Cardiac fibroblast (primary cell): ENCODE data around the gene AKAP8.

Experiments
- DNase-seq, 2 donors: peaks; one replicate each; pipeline versions ENCODE4 v3.0.0 to v3.0.0-alpha.2; 2010; ENCODE audit warnings: low read depth in 2 of 2
- H3K4me3 ChIP-seq, 2 donors: replicated peaks in 1 of 2; 1 replicate in 1 of 2; 2 replicates in 1 of 2; pipeline ENCODE4 v1.5.1; 2011; ENCODE audit warnings: low read depth in 2 of 2, low read length in 2 of 2, mild to moderate bottlenecking in 2 of 2, moderate library complexity in 1 of 2
- CTCF ChIP-seq: IDR thresholded peaks from one replicate; pipeline ENCODE4 v1.5.1; 2011; ENCODE audit warnings: low read depth, mild to moderate bottlenecking, low read length, inconsistent platforms

AKAP8 gene

GRCh38 chr19:15379083-15379998 is at the start of gene AKAP8:
Gene AKAP8, minus strand, starts transcription at chr19:15379787. Its CDS starts 56 bp downstream, at chr19:15379731.
- peak within 1 kb of the TSS; percentile 98 for H3K4me3 ChIP-seq
- peak; percentile 99 for DNase-seq
- TF ChIP-seq CTCF: no peak

- no peak for TF ChIP-seq CTCF
- no peak for DNase-seq
- no peak overlapping the region for H3K4me3 ChIP-seq
These were observed 48.4 kb upstream of the AKAP8 start for GRCh38 chr19:15427991-15428471.

GRCh38 chr19:15427350-15427700 is 47.7 kb upstream of the AKAP8 start:
- no peak for DNase-seq
- TF ChIP-seq CTCF: no peak
- H3K4me3 ChIP-seq: no peak overlapping the region

GRCh38 chr19:15426485-15427349 is 47.1 kb upstream of the AKAP8 start:
- H3K4me3 ChIP-seq: no peak overlapping the region
- DNase-seq: no peak
- TF ChIP-seq CTCF: no peak

GRCh38 chr19:15425321-15425950 is 45.8 kb upstream of the AKAP8 start:
- DNase-seq: no peak
- TF ChIP-seq CTCF: no peak
- no peak overlapping the region for H3K4me3 ChIP-seq

- no peak overlapping the region for H3K4me3 ChIP-seq
- no peak for DNase-seq
- no peak for TF ChIP-seq CTCF
These were observed 45.2 kb upstream of the AKAP8 start for GRCh38 chr19:15424692-15425272.
